ENCODE measurements around the gene GRHPR. TPM values are rescaled to one million over a fixed set of nuclear protein-coding genes. Genes with fewer than 3 reads are reported as not detected.

GRHPR gene
- total RNA-seq, 2 experiments from 2014 or later: 62.8 to 64.6 TPM

- no peak for ATAC-seq
- no peak for DNase-seq
- H3K4me1 Mint-ChIP-seq (ENCODE audit: low read depth): peaks cover 14% of the 10 kb centered on the region
- intact Hi-C loops (cut with micrococcal nuclease): loop anchor here (10.0 kb wide), 1 partner anchor 47 kb away; the partner anchor contains the start of gene ZBTB5
- H3K4me3 Mint-ChIP-seq: no peak overlapping the region
- H3K27ac Mint-ChIP-seq: no peak overlapping the region
- POLR2A ChIA-PET: interaction anchor here (1.6 kb wide), 1 partner anchor 48 kb away, joined by 6 read pairs; the partner anchor contains the start of gene ZBTB5
- no peaks in the 10 kb centered on the region for H3K9me3 Mint-ChIP-seq
- CTCF ChIA-PET: interaction anchor here (1.0 to 1.4 kb wide), 3 partner anchors 8 to 545 kb away, joined by 3 to 4 read pairs (median 4); no protein-coding TSS in a partner anchor
- H3K27me3 Mint-ChIP-seq: no peaks in the 10 kb centered on the region
- H3K36me3 Mint-ChIP-seq (ENCODE audit: low read depth): no peaks in the 10 kb centered on the region
- TF ChIP-seq CTCF (IDR thresholded peaks at IDR 0.05): no peak
These were observed 4.5 kb upstream of the GRHPR start for GRCh38 chr9:37417857-37418618.

DNA sequence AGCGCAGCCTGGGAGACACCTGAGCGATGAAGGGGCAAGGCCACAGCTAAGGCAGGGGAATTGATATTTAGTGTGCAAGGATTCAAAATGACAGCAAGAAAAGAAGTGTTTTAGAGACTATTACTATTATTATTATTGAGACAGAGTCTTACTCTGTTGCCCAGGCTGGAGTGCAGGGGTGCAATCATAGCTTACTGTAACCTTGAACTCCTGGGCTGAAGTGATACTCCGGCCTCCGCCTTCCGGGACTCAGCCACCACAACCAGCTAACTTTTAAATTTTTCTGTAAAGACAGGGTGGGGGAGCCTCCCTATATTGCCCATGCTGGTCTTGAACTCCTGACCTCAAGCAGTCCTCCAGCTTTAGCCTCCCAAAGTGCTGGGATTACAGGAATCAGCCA is 3.3 kb upstream of the GRHPR start:
- ChIA-PET CTCF (interaction anchor here (1.0 to 1.4 kb wide), 3 partner anchors 9 to 547 kb away, joined by 3 to 4 read pairs (median 4); no protein-coding TSS in a partner anchor), POLR2A (interaction anchor here (1.6 kb wide), 1 partner anchor 47 kb away, joined by 6 read pairs; the partner anchor contains the start of gene ZBTB5)
- Mint-ChIP-seq H3K36me3 (ENCODE audit: low read depth) (no peaks in the 10 kb centered on the region), H3K27ac (no peak overlapping the region), H3K9me3 (no peaks in the 10 kb centered on the region), H3K4me3 (no peak overlapping the region), H3K27me3 (no peaks in the 10 kb centered on the region), H3K4me1 (ENCODE audit: low read depth) (peaks cover 22% of the 10 kb centered on the region)
- no peak for ATAC-seq
- TF ChIP-seq CTCF (IDR thresholded peaks at IDR 0.05): no peak
- intact Hi-C loops (cut with micrococcal nuclease): loop anchor here (10.0 kb wide), 1 partner anchor 46 kb away; the partner anchor contains the start of gene ZBTB5
- DNase-seq: no peak

DNA sequence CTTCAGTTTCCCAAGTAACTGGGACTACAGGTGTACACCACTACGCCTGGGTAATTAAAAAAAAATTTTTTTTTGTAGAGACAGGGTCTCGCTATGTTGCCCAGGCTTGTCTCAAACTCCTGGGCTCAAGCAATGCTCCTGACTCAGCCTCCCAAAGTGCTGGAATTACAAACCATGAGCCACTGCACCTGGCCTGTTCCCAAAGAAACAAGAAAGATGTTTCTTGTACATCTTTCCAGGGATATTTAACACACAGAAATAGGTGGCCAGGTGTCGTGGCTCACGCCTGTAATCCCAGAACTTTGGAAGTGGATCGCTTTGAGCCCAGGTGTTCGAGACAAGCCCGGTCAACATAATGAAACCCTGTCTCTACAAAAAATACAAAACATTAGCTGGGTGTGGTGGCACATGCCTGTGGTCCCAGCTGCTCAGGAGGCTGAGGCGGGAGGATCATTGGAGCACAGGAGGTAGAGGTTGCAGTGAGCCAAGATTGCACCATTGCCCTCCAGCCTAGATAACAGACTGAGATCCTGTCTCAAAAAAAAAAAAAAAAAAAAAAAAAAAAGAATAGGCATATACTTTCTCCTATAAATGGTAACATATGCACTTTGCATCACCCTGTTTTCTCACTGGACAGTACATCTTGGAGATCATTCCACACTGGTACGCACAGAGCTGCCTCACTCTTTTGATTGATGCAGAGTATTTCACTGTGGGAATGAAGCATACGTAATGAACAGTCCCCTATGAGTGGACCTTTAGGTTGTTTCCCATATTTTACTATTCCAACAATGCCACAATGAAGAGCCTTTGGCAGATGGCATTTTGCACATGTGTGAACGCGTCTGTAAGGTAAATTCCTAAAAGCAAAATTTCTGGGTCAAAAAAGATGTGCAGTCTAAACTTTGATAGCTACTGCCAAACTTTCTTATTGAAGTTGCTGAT is 2.0 kb upstream of the GRHPR start:
- Mint-ChIP-seq H3K4me3 (no peak overlapping the region), H3K9me3 (no peaks in the 10 kb centered on the region), H3K27ac (no peak overlapping the region), H3K36me3 (ENCODE audit: low read depth) (no peaks in the 10 kb centered on the region), H3K27me3 (no peaks in the 10 kb centered on the region), H3K4me1 (ENCODE audit: low read depth) (peaks cover 24% of the 10 kb centered on the region)
- DNase-seq (no peak), ATAC-seq (no peak)
- intact Hi-C loops (cut with micrococcal nuclease): no loop called here
- TF ChIP-seq CTCF (IDR thresholded peaks at IDR 0.05): no peak
- ChIA-PET CTCF (no interaction called here), POLR2A (interaction anchor here (1.6 kb wide), 1 partner anchor 10 kb away, joined by 5 read pairs; no protein-coding TSS in a partner anchor)

GRCh38 chr9:37421914-37422288 is 595 bp upstream of the GRHPR start:
- no peak for DNase-seq
- H3K36me3 Mint-ChIP-seq (ENCODE audit: low read depth): peaks cover 9% of the 10 kb centered on the region
- intact Hi-C loops (cut with micrococcal nuclease): no loop called here
- H3K9me3 Mint-ChIP-seq: no peaks in the 10 kb centered on the region
- no peak for TF ChIP-seq CTCF (IDR thresholded peaks at IDR 0.05)
- ATAC-seq: no peak
- ChIA-PET POLR2A (interaction anchor here (0.6 to 1.6 kb wide), 4 partner anchors 8 to 166 kb away, joined by 3 to 5 read pairs (median 4); no protein-coding TSS in a partner anchor), CTCF (interaction anchor here (0.8 kb wide), 1 partner anchor 11 kb away, joined by 5 read pairs; no protein-coding TSS in a partner anchor)
- H3K4me3 Mint-ChIP-seq: peak overlapping the region; percentile 89
- peaks cover 32% of the 10 kb centered on the region for H3K4me1 Mint-ChIP-seq (ENCODE audit: low read depth)
- peak overlapping the region; percentile 96 for H3K27ac Mint-ChIP-seq
- no peaks in the 10 kb centered on the region for H3K27me3 Mint-ChIP-seq
